Stimulated activated naive CD8-positive, alpha-beta T cell treated with anti-CD3 and anti-CD28 coated beads, Interleukin-15, Interleukin-2, amounts not matched to agents 100 U/mL and 50 U/mL, for 24 hours (primary cell): ENCODE results near the gene TMEM117.
"Not testable (repeated sequence)": the region's sequence is repeated elsewhere in the genome, so short reads cannot be mapped to it uniquely, and the experiment has no call there.

Experiments used
- ATAC-seq: fragments of 150-1000 bp; cut with Tn5 transposase; one replicate; pipeline ENCODE4 v1.10.0; 2021
- DNase-seq: peaks from one replicate; pipeline ENCODE4 v3.0.0; 2021

TMEM117 gene

DNA sequence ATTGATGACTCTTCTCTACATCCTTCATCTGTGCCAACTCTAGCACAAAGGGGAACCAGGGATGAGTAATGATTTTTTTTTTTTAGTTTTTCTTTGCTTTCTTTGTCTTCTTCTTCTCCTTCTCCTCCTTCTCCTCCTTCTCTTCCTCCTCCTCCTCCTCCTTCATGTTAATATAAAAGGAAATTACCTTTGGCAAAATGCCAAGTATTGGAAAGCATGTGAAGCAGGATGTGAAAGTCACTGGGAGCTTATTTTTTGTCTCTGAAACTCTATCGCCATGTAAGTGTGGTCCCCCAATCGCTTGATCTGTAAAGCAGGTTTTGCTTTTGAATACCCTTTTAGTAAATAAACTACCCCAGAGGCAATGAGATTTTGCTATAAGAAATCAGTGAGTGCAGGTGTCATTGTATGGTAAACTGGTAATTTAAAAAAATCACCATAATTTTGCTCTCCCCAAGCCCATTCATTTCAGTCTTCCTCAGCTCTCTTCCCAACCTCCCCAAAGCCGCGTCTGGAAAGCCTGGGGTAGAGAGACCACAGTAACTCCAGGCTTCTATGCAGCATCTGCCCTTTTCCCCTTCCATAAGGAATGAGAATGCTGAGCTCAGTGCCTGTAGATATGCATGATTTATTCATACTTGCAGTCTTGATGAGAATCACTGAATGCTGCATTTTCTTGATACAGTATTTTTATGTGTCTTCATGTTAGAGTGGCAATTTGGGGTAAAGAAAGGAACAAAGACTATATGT lies 388.7 kb downstream of the TMEM117 start:
- ATAC-seq, result no peak

DNA sequence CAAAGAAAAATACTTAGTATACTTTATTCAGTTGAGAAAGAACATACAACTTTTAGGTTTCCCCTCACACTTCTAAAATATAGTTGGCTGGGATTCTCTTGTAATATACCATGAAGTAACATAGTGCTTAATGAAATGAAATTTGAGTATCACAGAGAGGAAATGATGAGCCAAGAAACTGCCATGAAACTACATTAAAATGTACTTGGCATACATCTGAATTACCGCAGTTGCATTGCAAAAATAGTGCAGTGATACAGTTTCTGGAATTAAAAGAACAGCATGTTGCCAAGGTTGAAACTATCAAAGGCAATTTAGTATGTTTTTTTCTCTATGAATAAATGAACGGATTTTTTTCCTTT lies 389.2 kb downstream of the TMEM117 start:
- ATAC-seq, result no peak
- no peak for DNase-seq

More for the DNA sequence above, 388.7 kb downstream of the TMEM117 start:
- no peak for DNase-seq

DNA sequence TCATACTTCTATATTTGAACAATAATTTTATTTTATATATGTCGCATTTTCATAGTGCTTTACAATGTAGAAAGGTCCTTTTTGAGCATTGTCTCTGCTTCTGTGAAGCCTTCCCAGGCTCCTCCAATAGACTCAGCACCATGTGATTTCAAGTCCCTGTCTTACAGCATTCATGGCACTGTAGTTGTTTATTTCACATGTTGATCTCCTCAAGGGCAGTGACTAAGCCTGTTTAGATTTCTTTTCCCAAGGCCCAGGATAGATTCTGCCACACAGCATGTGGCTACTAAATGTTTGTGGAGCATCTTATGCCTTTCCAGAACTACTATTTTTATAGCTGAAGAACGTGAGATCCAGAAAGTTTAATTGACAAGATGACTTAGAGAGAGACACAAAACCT lies 391.7 kb downstream of the TMEM117 start:
- ATAC-seq, result no peak
- DNase-seq, result no peak

DNA sequence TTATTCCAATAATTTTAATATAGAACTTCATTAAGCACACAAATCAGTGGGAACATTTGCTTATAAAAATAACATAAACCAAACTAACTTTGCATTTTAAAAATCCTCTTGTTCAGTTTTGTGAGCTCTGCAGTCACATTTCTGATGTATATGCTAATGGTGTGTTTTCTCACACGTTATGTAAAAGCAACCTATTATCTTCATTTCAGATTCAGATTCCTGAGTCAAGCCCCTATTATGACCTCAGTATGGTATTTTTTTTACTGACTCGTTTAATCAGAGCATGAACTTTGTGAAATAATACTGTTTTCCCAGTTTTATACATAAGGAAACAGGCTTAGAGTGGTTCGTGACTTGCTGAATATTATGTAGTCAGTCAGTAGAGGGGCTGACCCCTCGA lies 394.0 kb downstream of the TMEM117 start:
- DNase-seq, result no peak
- no peak for ATAC-seq

DNA sequence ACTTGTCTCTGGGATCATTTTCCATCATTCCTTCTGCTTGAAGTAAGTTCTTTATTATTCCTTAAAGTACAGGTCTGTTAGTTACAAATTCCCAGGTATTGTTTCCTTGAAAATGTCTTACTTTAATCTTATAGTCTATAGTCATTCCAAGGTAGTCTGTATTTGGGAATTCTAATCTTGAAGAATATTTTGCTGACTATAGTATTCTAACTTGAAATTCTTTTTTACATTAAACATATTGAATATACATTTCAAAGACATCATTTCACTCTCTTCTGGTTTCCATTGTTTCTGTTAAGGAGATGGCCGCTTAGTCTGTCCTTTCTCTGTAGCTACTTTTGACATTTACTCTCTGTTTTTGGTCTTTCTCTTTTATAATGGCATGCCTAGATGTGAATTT lies 399.8 kb downstream of the TMEM117 start:
- ATAC-seq (no peak), DNase-seq (no peak)

DNA sequence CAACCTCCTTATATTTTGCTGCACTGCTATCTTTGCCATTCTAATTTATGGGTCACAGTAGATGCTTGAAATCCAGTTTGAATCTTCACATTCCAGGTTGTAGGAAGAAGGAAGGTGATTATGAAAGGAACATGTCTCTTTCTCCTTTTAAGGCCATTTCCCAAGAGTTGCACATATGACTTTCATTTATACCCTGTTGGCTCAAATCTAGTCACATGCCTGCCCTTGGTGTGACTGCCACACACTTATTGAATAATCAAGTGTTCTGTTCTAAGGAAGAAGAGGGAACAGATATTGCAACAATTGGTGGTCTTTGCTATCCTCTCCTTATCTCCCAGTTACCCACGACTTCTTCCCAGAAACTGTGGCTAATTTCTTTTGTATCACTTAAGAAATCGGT lies 404.3 kb downstream of the TMEM117 start:
- no peak for ATAC-seq
- no peak for DNase-seq

DNA sequence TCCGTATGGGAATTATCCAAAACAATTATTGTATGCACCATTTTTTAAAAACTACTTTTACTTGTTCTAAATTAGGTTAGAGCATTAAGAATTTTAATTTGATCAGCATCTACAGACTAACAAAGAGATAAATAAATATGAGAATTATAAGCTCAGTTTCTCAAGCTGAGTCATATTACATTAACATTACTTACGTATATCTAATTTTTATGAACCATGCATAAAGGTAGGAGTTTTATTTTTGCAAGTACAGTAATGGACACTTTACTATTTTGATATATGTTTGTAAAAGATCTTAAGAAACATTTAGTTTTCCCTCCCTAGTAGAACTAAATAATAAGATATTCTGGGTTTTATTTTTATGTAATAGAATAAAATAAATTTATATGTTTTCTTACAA lies 410.1 kb downstream of the TMEM117 start:
- DNase-seq (no peak), ATAC-seq (no peak)

DNA sequence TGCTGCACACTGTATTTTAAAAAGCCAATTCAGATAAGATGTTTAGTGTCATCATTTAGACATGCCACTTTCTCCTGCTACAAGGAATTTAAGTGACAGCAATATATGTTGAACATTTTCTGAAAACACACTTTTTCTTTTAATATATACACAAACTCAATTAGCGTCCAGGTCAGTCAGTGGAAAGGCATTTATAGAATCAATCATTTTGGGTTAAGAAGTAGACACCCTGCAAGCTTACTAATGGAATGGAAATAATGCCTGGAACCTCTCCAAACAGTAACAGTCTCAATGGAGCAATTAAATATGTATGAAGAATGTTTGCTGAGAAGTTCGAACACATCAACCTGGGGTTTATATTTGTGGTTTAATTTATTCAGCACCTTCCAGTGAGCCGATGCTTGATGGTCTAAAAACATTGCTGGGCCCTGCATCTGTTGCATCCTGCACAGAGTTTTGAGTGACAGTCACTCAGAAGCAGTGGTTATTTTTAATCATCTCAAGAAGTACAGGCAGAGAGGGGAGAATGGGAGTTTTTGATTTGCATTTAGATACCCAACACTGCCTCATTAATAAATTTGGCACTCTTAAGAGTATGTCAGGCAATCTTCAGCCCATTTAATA lies 410.7 kb downstream of the TMEM117 start:
- ATAC-seq (no peak), DNase-seq (no peak)

DNA sequence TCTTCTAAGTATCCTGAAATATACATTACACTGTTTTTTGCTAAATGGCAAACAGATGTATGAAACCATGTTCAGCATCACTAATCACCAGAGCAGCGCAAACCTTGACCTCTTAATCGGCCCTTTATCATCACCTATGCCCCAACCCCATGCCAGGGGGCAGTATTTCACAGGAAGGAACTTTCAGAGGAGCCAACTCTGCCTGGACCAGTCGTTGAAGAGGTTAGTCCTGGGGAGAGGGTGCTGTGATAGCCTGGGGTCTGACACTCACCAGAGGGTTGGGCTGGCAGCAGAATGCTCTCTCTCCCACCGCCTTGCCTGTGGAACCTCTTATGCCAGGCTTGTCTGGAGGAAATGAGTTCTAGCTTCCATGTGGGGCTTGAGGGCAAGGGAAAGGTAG lies 411.7 kb downstream of the TMEM117 start:
- DNase-seq (no peak), ATAC-seq (no peak)

DNA sequence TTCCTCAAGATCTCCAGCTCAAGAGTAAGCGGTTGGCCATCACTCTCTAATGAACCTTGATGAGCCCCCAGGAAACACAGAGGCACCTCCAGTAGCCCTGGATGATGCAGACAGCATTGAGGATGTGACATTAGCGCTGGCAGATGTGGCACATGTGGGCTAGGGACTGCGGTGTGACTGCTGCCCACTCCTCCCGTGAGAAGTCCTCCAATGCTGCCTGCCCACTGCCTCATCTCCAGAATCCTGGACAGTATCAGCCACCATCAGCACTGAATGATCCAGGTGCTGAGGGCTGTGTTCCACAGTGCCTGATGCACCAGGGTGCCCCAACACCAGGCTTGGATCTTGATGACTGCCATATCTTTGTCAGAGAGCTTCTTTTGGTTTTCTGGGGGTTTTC lies 412.6 kb downstream of the TMEM117 start:
- DNase-seq, result no peak
- no peak for ATAC-seq

DNA sequence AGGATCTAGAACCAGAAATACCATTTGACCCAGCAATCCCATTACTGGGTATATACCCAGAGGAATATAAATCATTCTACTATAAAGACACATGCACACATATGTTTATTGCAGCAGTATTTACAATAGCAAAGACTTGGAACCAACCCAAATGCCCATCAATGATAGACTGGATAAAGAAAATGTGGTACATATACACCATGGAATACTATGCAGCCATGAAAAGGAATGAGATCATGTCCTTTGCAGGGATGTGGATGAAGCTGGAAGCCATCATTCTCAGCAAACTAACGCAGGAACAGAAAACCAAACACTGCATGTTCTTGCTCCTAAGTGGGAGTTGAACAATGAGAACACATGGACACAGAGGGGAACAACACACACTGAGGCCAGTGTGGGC lies 414.6 kb downstream of the TMEM117 start:
- not testable (repeated sequence) for DNase-seq, ATAC-seq

DNA sequence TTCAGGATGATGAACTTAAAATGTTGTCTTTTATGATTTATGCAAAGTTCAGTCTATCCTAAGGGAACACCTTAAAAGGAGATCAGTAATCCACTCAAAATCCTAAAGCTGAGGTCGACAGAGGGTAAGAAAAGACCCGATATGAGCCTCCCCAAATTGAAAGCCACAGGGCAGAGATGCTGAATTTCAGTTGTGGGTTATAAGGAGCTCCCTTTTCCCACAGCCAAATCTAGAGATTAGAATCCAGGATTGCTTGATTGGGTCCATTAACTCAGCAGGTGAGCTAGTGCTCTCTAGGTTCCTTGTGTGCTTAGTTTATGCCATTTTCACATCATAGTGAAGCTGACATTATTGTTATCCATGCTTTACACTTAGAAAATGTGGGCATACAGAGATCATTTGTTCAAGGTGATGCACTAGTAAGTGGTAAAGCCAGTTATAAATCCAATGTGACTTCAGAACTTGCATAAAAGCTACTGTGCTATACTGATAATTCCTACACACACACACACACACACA lies 417.5 kb downstream of the TMEM117 start:
- DNase-seq (no peak), ATAC-seq (no peak)

DNA sequence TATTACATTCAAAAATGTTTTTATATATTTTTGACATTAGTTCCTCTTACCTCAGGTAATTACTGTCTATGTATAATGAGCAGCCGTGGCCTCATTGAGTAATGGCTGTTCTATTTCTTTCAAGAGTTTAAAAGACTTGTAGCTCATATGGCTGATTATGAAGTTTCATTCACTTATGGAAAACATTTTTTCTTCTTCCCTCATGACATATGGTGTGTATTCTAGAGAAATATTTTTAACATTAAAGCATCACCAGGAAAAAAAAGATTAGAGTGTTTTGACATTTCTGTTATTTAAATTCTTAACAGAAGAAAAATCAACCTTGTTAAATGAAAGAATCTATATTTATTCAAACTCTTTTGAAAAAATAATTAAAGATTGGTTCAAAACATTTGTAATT lies 422.4 kb downstream of the TMEM117 start:
- ATAC-seq (no peak), DNase-seq (no peak)

DNA sequence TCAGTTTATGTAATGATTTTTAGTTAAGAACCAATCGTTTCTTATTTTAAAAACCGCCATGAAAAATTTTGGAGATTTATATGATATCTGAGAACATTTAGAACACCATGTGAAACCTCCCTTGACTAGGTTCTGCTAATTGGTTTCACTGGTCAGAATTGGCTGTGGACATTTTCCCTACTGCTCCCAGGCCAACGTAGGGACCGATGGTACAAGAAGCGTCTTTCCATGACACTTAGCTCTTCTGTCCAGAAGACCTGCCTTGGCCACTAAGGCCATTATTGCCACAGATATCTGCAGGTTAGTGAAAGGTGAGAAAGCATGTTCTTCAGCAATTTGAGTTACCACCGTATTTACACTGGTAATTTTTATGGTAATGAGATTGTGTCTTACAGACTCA lies 424.0 kb downstream of the TMEM117 start:
- ATAC-seq (no peak), DNase-seq (no peak)

DNA sequence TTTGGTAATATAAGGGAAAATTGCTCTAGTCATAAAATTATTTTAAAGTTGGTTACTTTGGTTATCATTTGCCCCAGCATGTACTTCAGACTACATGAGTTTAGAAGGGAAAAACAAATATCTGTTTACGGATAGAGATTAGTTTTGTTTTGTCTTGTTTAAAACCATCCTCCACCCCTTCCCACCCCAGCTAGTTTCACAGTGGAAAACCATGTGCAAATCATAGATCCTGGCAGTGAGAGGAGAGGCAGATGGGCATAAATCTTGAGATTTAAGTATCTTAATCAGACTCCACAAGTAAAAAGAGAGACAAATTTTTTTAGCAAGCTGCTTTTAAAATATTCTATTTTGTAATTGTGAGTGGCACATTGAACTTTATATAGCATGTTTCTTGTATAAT lies 424.7 kb downstream of the TMEM117 start:
- ATAC-seq (no peak), DNase-seq (no peak)

DNA sequence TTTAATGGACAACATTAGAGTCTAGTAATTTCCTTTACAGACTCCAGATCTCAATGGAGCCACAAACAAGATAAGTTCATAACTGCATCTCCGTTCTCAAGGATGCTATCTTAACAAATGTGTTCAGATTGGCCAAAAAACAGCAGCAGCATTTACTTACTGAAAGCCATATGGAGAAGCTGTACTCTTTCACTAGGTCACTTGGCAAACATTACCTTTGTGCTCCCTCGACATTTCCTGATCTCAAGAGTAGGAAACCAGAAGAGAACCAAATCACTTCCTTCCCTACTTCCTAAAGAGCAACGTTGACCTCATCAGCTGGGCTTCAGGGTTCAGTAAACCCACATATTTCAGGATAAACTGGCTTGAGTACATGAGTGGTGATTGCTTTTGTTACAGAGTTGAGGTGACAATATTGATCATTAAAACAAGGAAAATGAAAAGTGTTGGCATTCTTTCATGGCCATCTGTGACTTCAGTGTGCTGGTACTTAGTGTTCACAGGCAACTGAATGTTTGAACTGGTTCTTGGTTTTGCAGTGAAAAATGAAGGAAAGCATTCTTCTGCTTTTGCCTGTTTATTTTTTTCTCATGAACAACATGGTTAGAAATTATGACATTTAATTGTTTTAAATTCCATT lies 449.6 kb downstream of the TMEM117 start:
- DNase-seq (no peak), ATAC-seq (no peak)

DNA sequence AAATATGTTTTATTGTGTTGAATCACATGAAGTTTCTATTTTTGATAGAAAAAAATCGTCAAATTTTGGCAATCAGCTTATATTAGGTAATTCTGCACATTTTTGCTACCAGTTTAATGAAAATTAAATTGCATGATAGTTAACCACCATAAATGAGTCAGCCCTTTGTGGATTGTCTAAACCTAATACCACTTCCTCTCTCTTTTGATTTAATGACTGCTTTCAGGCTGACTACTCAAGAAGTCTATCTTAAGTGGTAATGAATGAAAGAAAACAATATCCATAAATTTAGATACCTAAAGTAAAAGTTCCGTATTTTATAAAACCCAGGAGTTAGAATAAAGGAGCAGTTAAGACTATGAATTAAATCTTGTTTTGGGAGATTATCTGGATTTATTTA lies 450.5 kb downstream of the TMEM117 start:
- ATAC-seq, result peak; percentile 77
- no peak for DNase-seq

DNA sequence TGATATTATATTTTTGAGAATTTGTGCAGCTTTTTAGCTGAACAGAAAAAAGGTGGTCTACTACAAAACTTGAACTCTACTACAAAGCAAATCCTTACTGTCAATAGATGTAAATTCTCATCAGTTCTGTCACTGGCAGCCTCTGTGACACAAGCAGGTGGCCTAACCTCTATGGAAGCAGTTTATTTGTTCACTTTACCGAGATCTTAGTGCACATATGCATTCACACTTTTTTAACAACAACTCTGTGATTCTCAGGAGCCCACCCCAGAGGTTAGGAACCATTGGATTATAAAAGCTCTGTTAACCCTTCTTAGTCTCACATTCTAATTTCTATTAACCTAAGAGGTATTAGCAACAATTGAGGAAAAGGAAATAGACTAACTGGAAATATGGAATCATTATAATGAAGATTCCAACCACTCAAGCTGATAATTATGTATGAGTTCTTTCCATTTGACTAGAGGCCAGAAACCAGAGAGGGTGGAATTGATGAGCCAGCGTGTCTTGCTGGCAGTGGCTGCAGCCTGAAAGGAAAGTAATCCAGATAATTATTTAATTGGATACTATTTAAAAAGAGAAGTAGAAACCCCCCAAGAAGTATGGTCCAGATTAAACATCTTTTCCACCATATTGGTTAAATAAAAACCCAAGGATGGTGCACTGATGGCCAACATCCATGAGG lies 451.1 kb downstream of the TMEM117 start:
- no peak for DNase-seq
- no peak for ATAC-seq

DNA sequence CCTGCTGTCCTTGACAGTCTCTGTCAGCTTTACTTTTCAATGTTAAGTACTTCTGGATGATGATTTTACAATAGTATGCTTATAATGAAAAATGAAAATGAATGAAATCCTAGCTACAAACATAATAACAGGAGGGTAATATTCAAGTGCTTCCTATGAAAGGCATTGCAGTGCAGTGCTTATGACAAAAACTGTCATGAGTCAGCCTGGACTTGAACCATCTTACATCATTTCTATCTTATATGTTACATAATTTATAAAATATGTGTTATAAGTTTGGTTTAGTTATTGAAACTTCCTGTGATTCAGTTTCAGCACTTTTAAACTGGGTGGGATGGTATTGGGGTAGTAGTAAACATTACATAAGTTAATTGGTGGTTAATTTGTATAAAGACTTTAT lies 451.7 kb downstream of the TMEM117 start:
- DNase-seq, result no peak
- ATAC-seq, result no peak

DNA sequence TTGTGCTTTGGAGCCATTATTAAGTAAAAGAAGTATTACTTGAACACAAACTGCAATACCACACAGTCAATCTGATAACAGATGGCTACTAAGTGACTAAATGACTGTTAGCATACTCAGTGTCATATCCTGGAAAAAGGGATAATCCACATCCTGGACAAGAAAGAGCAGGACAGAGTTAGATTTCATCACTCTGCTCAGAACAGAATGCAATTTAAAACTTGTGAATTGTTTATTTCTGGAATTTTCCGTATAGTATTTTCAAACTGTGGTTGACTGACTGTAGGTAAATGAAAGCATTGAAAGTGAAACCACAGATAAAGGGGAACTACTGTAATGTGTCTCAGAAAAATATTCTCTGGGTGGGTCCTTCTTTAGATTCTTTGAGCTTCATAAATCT lies 458.8 kb downstream of the TMEM117 start:
- no peak for ATAC-seq

DNA sequence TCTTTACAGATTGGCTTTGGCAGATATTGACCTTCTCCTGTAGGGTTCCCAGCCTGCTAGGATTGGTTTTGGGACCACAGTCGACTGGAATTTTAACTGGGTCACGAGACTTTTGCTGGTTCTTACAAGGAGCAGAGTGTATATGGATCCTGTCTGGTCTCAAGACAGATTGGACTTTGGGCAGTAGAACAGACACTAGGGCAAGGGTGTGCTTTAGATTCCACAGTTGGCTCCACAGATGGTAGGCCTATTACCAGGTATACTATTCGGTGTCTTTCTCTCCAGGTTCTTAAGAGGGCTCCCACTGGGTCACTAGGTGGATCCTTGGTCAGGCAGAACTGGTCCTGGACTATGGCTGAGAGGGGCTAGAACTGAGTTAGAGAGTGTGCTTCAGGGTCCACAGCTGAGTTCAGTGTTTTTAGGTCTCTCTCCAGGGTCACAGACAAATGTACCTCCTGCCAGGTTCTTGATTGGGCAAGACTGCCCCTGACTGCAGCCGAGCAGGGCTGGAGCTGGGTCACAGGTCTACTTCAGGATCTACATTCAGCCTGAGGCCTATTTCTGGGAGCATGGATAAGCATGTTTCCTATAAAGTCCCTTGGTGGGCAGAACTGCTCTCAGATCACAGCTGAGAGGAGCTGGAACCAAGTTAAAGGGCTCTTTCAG lies 460.2 kb downstream of the TMEM117 start:
- DNase-seq (no peak), ATAC-seq (no peak)

More for the DNA sequence above, 458.8 kb downstream of the TMEM117 start:
- no peak for DNase-seq

DNA sequence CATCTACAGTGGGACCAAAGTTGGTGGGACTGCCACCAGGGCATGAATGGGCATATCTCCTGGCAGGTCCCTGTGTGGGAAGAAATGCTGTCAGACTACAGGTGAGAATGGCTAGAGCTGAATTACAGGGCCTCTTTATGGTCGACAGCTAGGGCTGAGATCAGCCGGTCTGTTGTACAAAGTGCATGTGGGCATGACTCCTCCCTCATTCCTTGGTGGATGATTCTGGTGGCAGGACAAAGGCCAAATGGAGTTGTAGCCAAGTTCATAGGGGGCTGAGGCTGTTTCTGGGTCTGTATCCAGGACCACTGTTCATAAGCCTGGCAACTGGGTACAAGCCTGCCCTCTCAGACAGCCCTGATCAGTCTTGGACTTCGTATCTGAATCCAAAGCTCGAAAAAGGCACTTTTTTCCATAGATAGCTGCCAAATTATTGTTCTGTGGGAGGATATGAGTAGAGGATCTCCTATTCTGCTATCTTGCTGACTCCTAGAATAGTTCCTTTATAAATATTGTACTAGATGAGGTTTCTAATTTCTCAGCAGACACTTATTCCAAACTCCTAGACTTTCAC lies 460.8 kb downstream of the TMEM117 start:
- DNase-seq (no peak), ATAC-seq (no peak)
